NCI-H1417 treated with DMSO at 0.1 percent for 48 hours (cell line): ENCODE data around the gene GPR157.
"Not testable (repeated sequence)": the region's sequence is repeated elsewhere in the genome, so short reads cannot be mapped to it uniquely, and the experiment has no call there.

Experiments
- DNase-seq: peaks from one replicate; lab custom pipeline; 2025; lab: John Stamatoyannopoulos, UW

GPR157 gene

DNA sequence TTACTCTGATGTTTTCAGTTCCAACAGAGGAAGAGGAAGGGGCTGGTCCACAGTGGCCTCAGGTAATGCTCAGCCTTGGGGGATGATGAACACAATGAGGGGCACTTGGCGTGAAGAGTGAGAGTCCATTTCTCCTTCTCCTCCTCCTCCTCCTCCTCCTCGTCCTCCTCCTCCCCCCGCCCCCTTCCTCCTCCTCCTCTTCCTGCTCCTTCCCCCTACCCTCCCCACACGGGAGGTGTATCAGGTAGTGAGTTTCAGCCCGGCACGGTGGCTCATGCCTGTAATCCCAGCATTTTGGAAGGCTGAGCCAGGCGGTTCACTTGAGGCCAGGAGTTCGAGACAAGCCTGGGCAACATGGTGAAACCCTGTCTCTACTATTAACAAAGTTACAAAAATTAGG, 17.3 kb upstream of the GPR157 start:
- DNase-seq = no peak

DNA sequence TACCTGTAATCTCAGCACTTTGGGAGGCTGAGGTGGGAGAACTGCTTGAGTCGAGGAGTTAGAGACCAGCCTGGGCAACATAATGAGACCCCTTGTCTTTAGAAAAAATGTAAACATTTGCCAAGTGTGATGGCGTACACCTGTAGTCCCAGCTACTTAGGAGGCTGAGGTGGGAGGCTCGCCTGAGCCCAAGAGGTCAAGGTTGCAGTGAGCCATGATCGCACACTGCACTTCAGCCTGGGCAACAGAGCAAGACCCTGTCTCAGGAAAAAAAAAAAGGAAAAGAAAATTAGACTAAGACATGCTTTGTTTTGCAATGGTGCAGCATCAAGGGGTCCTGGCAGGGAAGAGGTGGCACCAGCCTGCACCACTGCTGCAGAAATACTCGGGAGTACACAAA, 16.8 kb upstream of the GPR157 start:
- no peak for DNase-seq

DNA sequence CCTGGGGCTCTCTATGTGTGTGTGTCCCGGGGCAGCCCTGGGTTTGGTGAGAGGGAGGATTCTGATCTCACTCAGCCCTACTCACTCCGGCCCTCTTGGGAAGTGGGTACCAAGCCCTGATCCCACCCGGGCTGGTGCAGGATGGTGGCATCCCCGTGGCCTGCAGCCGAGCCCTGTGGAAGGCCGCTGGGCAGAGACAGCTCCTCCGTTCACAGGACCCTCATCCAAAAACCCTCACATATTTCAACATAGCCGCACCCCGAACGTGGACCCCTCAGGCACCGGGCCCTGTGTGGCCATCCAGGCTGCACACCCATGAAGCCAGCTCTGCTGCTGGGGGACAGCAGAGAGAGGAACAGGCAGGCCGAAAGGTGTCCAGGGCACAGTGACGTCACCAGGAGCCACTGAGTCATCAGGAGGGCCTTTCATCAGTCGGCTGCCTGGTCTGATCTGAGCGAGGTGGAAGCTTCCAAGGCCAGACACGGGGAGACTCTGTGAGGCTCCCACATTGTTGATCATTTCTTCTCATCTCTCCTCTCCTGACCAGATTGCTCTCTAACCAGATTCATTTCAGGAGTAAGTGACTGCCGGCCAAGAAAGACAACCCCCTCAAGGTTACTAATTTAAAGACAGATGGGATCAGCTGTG, 16.2 kb upstream of the GPR157 start:
- no peak for DNase-seq

DNA sequence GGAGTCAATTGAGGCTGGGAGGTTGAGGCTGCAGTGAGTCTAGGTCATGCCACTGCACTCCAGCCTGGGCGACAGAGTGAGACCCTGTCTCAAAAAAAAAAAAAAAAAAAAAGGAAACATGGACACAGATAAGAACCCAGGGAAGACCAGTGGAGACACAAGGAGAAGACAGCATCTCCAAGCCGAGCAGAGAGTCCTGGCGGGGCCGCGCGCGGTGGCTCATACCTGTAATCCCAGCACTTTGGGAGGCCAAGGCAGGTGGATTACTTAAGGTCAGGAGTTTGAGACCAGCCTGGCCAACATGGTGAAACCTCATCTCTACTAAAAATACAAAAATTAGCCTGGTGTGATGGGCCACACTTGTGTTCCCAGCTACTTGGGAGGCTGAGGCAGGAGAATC, 15.6 kb upstream of the GPR157 start:
- not testable (repeated sequence) for DNase-seq

DNA sequence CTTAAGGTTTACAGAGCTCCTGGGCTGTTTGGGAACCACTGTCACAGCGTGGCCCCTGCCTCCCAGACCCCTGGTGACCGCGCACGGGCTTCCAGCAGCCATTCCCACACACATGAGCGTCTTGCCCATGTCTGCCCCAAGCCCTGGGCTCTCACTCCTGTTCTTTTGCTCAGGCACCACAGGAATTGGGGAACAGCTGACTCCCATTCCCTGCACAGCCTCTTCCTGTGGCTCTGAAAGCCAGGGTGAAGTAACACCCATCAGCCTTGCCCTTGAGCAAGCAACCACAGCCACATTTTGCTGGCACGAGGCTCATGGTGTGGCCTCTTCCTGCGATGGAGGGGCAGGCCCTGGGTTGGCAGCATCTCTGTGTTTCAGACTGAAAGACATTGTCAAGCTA, 14.3 kb upstream of the GPR157 start:
- no peak for DNase-seq

GRCh38 chr1:9139930-9140329, 11.0 kb upstream of the GPR157 start:
- DNase-seq = no peak

DNA sequence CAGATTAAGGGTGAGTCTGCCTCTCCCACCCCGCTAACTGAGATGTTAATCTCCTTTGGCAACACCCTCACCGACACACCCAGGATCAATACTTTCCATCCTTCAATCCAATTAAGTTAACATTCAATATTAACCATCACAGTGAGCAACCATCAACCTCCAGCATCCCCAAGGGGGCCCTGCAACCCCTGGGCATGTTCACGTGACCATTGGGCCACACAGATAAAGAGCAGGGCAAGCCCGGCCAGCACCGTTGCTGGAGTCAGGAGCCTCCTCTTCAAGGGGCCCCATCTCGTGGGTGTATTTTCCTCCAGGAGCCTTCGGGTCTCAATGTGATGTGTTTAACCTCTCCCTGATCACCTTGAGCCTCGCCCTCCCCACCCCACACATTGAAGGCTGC, 8.0 kb upstream of the GPR157 start:
- no peak for DNase-seq

DNA sequence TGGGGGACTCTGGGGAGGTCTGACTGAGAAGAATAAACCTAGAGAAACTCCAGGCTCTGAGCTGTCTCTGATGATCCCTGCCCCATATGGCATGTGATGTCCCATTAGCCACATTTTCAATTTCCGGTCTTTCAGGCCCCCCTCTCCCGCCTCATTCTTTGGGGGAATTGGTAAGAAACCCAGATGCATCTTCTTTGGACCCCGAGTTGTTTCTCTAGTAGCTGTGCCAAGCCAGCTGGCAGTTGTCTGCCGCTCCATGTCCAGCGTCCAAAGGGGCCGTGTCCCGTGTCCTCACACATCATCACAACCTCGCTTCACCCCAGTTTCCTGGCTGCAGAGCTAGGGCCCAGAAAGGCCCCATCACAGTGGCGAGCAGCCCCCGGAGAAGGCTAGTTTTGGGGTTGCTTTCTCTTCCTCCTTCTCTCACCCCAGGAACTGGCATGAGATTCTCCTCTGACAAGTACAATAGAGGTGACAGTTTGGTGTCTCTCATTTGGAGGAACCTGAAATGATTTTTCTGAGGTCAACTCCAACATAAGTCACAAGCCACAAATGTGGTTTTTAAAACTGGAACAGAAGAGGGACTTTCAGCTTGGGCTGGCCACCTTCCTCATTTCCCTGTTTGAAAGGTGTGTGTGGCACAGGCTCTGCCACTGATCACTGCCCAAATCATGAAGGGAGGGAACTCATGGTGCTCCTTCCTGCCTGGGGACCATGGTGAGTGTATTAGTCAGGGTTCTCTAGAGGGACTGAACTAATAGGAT, 6.4 kb upstream of the GPR157 start:
- DNase-seq = no peak

DNA sequence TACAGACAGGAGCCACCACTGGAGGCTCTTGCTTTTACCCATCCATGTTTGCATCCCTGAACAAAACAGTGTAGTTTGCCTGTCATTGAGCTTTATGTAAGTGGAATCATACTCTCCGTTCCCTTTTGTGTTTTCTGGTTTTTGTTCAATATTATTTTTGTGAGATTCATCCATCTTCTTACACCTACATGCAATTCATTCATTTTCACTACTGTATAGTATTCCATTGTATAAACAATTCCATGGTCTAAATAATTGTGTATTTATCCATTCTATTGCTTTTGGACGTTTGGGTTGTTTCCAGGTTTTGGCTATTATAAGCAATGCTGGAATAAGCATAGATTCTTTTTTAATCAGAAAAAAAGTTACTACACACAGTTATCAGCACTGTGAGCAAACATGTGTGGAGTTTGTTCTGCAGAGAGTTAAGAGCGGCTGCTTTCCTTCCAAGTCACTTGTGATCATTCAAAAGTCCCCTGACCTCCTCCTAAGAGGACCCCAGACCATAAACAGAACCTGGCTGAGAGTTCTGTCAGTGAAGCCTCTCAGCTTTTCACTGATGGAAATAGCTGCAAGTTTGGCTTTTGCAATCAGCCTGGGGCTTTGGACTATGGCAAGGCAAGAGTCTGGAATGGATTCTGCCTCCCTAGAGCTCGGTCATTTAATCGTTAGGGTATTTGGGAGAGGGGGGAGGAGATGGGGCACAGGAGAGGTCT, 5.1 kb upstream of the GPR157 start:
- no peak for DNase-seq

- no peak for DNase-seq
Measured at GRCh38 chr1:9129266-9130041, 552 bp upstream of the GPR157 start.

DNA sequence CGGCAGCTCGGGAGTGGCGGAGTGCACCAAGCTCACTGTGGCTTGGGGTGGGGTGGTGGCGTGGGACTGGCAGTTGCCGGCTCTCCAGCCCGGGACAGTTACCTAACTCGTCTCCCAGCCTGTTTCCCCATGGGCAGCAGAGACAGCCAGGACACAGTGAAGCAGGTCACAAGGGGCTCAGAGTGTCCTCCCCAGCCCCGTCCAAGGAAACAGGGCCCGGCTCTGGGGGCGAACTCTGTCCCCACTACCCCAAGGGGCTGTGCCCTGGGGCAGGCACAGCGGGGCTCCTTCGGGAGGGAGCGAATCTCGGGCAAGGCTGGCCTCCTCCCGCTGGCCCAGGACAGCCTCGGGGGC, 759 bp downstream of the GPR157 start:
- no peak for DNase-seq

GRCh38 chr1:9127395-9128165, 1.3 kb downstream of the GPR157 start:
- no peak for DNase-seq

GRCh38 chr1:9126511-9126910, 2.4 kb downstream of the GPR157 start:
- DNase-seq = no peak

GRCh38 chr1:9125847-9126246, 3.1 kb downstream of the GPR157 start:
- DNase-seq = not testable (repeated sequence)

GRCh38 chr1:9125325-9125724, 3.6 kb downstream of the GPR157 start:
- DNase-seq = no peak

- DNase-seq = not testable (repeated sequence)
Measured at GRCh38 chr1:9124389-9124788, 4.5 kb downstream of the GPR157 start.

GRCh38 chr1:9123665-9124064, 5.2 kb downstream of the GPR157 start:
- DNase-seq = not testable (repeated sequence)

- no peak for DNase-seq
Measured at GRCh38 chr1:9121496-9122409, 7.1 kb downstream of the GPR157 start.

GRCh38 chr1:9120312-9120958, 8.5 kb downstream of the GPR157 start:
- DNase-seq = no peak

DNA sequence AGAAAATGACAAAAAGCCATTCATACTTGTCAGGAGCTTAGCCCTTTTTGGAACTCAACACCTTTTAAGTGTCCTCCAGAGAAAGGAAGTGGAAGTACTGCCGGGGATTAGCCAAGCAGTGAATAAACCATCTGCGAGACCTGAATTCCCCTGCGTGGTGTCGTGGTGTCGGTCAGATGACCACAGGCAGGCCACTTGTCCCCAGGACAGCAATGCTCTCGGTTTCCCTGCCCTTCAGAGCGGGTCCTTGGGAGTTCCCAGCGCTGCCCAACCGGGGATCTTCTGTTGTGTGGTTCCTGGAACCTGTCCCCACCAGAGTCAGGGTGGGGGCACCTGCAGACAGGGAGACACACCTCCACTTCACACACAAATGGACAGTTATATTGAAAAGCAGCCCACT, 9.2 kb downstream of the GPR157 start:
- DNase-seq = no peak
